ENCODE data around the gene CD180.

DNA sequence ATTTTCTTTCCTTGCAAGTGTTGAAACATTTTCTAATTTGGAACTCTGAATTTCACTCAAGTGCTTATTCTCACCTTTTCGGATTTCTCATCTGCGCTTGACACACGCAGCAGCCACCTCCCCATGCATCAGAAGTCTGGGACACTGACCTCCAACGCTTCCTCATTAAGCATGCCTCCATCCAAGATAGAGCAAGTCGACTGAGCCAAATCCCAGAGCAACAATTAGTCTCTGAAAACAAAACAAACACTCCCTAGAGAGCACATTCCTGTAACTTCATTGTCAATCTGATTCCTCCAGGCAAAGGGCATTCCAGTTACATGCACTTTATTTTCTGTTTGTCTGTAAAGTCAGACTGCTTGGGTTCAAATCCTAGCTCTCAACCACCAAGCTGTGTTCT, 5.7 kb downstream of the CD180 start:
- TF ChIP-seq EZH2 (IDR thresholded peaks at IDR 0.05): no peak
- TF ChIP-seq POLR2AphosphoS5 (IDR thresholded peaks at IDR 0.05; ENCODE audit: borderline replicate concordance, low read depth, low read length): no peak

Data from SK-N-MC (cell line).